Activated T-helper 1 cell treated with Interleukin-2 at 50 U/mL for 16 hours (primary cell): ENCODE data around the gene FUCA1.
"Not testable (repeated sequence)": the region's sequence is repeated elsewhere in the genome, so short reads cannot be mapped to it uniquely, and the experiment has no call there.

Experiments used
- DNase-seq: peaks from one replicate; pipeline ENCODE4 v3.0.0-alpha.2; 2020; ENCODE audit warnings: low read depth

The FUCA1 gene

DNA sequence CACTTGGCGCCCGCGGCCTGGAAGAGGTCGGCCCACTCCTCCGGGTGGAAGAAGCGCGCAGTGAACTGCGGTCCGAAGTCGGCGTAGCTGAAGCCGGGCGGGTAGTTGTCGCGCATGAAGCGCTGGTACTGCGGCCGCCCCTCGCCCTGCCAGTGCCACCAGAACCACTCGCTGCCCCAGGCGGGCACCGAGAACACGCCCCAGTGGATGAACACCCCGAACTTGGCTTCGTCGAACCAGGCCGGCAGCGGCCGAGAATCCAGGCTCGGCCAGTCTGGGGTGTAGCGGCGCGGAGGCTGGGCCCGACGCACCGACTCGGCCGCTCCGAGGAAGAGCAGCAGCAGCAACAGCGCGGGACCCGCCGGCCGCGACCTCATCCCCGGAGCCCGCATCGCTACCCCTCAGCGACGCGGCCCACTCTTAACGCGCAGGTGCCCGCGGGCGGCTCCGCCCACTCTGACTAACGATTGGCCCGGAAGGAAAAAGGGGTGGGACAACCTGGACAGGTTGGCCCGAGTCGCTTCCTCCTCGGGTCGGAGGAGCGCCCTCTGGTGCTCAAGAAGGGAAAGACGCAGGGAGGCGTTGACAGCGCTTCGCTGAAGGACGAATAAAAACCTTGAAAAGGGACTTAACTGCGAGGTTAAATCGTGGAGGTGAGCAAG is at the start of gene FUCA1:
FUCA1 (minus strand) TSS at position 396 of the 662 bp plus-strand sequence; CDS start at position 392, 4 bp downstream.
- peak; percentile 94 for DNase-seq

DNA sequence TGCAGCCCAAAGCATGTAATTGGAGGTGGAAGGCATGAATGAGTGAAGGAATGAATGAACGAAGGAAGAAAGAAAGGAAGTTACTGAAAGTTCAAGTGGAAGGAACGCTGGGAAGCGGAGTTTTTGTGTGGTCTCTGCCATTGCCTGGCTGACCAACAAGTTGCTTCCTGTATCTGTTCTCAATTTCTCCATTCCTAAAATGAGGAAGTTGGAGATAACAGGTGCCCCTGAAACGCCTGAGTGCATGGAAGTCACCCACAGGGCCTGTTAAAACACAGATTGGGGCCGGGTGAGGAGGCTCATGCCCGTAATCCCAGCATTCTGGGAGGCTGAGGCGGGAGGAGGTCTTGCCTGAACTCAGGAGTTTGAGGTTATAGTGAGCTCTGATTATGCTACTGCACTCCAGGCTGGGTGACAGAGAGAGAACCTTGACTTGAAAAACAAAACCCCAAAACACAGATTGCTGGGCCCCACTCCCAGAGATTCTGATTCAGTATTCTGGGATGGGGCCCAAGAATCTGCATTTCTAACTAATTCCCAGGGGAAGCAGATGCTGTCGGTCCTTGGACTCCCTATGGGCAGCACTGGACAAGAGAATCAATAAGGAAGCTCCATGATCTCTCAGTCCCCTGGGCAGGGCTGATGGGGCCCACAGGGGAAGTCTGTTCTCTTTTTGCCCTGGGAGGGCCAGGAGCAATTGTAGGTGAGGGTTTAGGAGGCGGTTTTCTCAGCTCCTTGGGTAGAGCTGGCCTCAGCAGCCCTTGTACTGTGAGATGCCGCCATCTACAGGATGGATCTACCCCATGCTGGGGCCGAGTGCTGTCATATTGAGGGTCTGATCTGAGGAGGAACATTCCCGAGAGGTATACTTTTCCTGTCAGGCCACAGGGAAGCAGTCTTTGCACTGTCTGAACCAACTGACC is 48.4 kb upstream of the FUCA1 start:
- DNase-seq: peak; percentile 7

DNA sequence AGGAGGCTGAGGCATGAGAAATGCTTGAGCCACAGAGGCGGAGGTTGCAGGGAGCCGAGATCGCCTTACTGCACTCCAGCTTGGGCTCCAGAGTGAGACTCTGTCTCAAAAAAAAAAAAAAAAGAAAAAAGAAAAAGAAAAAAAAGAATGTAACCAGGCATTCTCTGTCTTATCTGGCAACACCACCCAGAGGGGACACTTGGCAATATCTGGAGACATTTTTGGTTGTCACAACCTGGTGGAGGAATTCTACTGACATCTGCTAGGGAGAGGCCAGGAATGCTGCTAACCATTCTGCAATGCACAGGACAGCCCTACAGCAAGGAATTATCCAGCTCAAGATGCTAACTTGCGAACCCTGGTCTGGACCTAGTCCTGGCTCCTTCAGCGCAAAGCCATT is 47.4 kb upstream of the FUCA1 start:
- no peak for DNase-seq

DNA sequence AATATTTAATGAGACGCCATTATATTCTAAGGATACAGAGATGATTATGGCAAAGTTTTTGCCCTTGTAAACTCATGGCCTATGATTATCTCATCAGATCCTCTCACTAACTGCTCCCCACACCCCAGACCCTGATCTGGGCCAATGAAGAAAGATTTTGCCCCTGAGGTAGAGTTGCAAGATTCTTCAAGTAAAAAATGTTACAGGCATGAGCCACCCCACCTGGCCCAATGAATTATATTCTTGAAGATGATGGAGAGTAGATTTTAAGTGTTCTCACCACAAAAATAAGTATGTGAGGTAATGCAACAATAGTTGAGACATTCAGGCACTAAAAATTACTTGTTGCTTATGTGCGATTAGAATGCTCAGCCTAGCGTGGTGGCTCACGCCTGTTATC is 46.8 kb upstream of the FUCA1 start:
- DNase-seq: no peak

DNA sequence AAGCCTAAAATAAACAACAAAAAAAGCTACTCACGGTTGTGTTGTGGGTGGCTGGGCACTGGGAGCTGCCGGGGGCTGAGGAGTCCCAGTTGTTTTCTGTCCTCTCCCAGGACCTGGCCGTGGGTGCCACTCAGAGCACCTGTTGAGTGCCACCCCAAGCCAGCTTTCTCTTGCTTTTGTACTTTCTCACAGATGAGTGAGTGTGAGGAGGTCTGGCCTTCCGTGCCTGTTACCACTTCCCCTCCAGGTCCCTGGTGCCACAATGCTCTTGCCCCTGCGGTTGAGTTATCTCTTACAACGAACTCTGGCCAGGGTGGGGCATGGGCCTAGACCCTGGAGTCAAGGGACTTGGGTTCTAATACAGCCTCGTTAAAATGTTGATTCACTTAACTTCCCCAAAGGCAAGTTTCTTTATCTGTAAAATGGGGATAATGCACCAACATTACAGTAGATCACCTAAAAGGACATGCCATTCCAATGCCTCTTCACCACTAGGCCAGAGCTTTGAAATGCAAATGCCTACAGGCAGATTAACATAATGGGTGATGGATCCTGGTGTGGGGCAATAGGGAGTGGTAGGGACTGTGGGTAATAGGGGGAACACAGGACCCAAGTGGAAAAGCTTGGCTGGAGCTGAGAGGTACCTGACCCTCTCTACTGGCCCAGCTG is 45.3 kb upstream of the FUCA1 start, which contains the start of gene CNR2:
CNR2 (minus strand) TSS at position 151 of the 669 bp plus-strand sequence. CDS start 37,745 bp downstream, outside the sequence.
- DNase-seq: no peak

DNA sequence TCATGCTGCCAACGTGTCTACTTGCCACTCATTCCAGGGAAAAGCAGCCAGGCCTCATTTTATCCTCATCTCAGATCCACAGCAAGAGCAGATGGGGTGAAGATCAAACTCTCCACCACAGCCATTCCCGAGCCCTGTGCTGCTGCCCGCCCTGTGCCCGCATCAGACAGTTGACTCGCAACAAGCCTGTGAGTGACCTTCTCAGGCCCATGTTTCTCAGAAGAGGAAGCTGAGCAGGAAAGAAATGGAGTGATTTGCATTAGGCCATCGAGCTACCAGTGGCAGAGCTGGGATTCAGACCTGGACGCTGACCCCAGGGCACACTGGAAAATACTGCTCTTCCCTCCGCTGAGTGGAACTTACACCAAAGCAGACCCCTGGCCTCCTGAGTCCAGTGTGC is 43.8 kb upstream of the FUCA1 start:
- DNase-seq: no peak

DNA sequence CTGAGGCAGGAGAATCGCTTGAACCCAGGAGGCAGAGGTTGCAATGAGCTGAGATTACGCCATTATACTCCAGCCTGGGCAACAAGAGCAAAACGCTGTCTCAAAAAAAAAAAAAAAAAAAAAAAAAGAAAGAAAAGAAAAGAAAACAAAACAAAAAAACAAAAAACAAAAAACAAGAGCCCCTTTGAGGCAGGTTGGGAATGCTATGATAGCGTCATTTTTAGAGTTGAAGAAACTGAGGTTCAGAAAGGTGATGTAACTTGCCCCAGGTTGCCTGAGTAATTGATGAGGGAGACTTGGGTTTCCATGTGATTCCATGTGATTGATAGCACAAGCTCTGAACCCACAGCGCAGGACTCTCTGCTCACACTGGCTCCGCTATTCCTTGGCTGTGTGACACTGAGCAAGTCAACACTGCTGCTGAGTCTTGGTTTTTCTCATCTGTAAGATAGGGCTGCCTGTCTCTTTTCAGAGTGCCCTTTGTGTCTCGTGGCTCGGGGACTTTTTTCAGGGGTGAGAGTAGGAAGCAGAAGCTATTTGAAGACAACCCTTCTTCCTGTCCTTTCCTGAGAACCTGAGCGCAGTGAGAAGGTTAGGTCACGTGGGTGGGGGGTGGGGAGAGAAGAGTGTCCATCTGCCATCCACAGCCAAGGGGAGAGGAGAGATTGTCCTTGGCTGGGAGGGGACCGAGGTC is 42.6 kb upstream of the FUCA1 start:
- DNase-seq: no peak

DNA sequence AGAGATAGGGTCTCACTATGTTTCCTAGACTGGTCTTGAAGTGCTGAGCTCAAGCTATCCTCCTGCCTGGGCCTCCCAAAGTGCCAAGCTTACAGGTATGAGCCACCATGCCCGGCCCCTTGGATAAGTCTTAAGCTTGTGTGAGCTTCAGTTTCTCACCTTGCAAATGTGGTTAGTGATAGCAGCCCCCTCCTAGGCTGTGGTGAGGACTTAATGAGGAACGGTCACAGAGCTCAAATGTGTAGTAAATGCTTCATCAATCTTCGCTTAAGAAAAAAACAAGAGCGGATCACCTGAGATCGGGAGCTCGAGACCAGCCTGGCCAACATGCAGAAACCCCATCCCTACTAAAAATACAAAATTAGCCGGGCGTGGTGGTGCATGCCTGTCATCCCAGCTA is 42.1 kb upstream of the FUCA1 start:
- DNase-seq: no peak

DNA sequence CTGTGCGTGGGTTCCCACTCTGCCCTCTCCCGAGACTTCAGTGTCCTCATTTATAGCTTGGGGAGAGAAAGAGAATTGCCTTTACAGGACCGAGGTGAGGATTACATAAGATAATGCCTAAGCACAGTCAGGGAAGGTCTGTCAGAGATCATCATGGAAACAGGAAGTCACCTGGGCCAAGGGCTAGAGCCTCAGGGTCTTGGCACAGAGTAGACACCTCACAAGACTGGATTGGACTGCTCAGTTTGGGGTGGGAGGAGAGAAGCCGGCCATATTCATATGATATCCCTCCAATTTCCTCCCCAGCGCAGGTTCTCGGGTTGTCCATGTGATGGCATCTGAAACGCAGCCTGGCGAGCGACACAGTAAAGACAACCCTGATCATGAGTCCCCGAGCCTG is 41.3 kb upstream of the FUCA1 start:
- DNase-seq: no peak

DNA sequence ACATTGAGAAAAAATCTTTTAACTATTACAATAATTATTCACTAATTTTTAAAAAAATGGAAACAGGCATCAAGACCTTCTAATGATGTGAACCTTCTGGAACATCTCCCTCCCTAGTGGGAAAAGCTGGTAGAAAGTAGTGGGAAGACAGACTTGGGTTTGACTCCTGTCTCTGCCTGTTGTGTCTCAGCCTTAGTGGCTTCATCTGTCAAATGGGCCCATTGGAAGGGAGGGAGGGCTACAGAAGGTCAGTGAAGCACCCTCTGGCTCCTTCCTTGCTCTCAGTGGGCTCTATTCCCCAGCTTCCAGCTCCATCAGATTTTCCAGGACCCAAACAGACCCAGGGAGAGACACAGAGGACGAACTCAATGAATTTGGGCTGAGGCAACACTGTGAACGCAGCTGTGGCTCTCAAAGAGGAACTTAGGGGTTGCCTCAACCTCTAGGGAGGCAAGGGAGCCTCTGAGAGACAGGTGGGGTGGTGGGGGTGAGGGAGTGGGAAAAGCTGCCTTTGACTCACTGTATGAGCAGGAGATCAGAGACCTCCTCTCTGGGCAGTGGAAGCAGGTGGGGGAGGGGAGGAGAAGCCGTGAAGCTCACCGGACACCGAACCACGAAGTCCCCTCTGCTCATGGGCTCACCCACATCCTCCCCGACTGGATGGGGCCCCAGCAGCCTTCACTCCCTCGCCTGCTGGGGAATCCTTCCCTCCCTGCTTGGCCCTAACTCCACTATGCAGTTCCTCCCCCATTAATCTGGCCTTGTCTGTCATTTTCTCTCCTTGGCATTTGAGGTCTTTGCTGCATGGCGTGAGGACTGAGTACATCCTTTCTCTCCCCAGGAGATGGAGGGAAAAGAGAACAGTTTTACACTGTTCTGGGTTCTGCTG is 40.6 kb upstream of the FUCA1 start:
- no peak for DNase-seq

DNA sequence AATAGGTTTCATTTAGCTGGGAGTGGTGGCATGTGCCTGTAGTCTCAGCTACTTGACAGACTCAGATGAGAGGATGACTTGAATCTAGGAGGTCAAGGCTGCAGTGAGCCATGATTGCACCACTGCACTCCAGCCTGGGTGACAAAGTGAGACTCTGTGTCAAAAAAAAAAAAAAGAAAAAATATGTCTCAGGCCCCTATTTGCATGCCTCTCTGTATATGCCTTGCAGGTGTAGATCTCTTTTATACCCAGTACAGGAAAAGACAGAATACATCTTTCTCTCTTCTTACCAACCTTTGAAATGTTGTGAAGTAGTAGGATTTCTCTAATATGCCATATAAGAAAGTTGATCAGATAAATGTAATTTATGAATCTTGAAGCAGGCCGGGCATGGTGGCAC is 38.6 kb upstream of the FUCA1 start:
- DNase-seq: no peak

DNA sequence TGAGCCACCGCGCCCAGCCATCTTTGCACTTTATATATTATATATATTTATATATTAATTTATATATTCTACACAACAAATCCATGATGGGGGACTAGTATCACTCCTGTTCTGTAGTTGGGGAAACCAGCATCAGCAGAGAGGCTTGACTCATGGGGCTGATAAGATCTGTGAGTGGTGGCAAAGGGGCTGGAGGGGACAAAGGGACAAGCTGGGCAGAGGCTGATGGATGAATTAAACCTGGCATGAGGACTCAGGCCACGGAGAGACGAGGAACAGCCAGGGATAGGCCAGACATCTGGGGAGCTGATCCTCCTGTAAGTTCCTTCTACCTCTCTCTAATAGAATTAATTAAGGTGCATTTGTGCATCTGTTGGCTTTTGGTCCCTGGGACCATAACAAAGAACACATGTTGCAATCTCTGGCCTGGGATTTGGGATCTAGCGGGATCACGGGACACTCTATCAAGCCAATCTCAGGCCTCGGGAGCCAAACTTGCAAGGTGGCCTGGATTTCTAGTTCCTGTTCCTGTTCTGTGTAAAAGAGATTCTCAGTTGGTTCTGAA is 37.5 kb upstream of the FUCA1 start:
- no peak for DNase-seq

DNA sequence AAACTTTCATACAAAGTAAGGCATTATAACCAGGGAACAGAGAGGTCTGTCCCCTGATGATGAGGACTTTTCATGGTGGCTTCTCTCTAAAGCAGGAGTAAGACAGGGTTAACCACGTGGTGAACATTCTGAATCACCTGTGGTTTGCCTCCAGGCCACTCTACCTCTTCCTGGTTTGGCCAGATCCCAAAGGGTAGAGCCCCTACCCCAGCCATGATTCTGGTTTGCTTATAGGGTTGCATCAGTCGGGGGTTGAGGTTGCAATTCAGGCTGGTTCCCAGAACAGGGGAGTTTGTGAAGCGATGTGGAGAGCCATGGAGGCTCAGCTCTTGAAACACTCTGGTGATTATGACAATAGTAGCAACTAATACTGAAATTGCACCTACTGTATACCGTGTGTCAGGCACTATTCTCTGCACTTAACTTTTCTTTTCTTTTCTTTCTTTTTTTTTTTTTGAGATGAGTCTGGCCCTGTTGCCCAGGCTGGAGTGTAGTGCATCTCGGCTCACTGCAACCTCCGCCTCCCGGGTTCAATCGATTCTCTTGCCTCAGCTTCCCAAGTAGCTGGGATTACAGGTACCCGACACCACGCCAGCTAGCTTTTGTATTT is 36.8 kb upstream of the FUCA1 start:
- no peak for DNase-seq

DNA sequence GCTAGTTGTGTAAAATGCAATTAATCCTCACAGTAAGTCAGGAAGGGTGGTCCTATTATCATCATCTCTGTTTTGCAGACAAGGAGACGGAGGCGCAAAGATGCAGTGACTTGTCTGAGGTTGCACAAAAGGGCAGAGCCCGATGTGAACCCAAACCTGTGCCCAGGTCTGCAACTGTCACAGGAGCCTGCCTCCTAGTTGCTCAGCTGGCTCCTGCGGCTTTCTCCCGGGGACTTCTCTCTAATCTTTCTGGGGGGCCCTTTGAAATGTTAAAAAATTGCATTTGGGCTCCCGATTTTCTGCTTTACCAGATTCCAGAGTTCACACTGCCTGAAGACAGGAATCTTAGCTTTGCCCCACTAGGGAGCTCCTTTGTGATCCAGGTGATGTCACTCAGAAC is 35.7 kb upstream of the FUCA1 start:
- no peak for DNase-seq

DNA sequence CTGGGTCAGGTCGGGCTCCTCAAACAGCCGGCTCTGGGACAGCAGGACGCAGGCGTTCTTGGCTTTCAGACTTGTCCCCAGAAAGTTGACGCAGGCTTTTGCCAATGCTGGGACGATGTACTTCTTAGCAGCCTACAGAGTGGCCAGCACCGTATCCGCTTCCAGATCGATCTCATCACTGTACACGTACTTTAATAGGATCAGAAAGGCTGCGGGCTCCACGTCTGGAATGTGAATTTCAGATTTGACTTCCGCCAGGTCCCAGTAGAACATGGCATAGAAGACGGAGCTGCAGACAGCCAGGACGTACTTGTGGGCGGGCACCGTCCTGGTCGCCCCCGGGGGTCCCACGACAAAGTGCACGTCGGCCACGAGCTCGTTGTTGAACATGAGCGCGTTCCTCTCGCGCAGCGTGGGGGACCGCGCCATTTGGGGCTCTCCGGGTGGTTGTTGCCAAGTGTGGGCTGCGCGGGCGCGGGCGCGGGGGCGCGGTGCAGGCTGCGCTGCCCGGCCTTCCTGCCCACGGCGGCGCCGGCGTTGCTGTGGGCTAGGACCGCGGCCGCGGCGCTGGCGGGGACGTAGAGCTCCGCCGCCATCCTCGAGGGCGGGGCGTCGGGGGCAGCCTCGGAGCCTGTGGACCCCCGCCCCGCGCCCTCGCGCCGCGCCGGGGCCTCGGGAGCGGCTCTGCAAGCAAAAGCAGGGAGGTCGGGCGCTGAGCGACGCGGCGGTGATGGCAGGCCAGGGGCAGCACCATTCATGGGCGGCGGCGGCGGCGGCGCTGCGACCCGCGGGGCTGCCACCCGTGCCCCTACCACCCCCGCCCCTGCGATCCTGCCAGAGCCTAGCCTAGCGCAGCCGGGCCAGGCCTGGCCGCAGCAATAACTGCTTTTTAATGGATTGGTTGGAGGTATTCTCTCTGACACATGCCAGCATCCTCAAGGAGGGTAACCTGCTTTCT is 34.5 kb upstream of the FUCA1 start:
- DNase-seq: no peak

DNA sequence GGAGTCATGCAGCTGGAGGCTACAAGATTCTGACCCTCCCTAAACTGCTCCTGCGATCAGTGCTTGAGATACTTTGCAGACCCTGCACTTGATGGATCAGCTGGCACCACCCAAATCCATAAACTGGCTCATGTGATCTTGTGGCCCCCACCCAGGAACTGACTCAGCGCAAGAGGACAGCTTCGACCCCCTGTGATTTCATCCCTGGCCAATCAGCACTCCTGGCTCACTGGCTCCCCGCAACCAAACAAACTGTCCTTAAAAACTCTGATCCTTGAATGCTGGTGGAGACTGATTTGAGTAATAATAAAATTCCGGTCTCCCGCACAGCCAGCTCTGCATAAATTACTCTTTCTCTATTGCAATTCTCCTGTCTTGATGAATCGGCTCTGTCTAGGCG is 31.9 kb upstream of the FUCA1 start:
- not testable (repeated sequence) for DNase-seq

DNA sequence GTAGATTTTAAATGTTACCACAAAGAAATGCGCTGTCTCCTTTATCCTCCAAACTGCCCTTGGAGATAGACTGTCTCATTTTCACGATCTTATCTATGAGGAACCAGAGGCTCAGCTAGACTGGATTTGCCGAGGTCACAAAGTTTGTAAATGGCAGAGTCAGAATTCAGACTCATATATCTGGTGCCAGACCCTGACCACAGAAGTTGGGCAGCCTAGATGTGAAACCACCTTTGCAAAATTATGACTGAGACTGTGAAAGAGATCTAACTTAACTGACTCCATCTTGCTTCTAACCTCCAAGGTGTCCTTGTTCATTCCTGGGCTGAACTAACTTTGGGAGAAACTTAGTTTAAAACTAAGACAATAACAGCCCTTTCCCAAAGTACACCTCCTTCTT is 31.0 kb upstream of the FUCA1 start:
- no peak for DNase-seq

DNA sequence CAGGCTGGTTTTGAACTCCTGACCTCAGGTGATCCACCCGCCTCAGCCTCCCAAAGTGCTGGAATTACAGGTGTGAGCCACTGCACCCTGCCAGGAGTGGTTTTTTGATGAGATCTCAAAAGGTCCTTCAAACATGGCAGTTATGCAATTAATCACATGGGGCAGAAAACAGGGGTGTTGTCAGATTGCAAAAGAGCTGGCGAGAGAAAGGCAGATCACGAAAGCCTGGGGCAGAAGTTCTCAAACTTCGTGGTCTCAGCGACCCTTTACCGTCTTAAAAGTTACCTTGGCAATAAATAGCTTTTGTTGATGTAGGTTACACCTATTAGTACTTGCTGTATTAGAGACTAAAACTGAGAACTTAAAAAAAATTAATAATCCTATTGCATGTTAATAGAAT is 29.0 kb upstream of the FUCA1 start:
- DNase-seq: no peak

DNA sequence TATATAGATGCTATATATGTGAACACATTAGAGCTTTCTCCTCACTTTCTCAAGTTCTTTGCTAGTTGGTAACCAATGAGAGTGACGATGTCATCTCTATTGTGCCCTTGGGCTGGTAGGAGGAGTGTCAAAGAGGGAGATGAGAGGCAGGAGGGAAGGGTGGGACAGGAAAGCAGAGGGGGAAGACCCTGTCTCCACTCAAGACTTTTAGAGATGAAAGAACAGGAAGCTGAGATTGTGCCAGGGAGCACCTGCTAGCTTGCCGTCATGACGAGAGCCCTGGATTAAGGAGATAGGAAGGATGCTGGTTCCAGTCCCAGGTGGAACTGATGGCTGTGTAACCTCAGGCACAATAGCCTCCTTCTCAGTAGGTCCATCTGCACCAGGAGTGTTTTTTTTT is 28.4 kb upstream of the FUCA1 start:
- no peak for DNase-seq
